ENCODE data around the gene ARID1B.
"Not testable (repeated sequence)": the region's sequence is repeated elsewhere in the genome, so short reads cannot be mapped to it uniquely, and the experiment has no call there.

The ARID1B gene

DNA sequence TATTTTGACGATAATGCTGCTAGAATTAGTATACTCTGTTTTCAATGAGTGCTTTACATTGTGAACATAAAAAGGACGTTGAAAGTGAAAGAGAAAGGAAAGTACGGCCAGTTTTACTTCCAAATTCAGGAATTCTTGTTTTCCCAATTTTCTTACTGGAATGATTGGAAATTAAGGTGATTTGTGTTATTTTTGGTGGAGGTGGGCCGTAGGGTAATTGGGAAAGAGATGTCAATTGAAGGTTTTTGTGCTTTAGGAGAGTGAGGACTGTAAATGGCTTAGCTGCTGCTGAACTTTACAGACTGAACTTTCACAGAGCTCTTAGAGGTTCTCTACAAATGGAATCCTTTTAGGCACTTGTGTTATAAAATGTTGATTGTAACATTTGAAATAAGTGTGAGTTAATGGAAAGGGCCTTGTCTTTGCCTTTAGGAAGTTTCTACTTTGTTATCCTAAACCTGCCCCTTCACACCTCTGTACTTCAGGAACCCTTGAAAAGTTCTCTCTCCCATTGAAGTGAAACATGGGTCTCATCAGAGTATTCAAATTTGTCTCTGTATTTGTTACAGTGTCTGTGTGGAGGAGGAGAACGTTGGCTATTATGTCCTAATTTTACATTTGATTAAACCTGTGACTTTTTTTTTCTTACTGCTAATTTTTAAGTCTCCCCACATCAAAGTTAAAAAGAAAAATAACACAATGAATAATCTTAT, 256.4 kb downstream of the ARID1B start:
- no peak for DNase-seq

- DNase-seq = no peak
Observed at GRCh38 chr6:157034436-157035230, 257.5 kb downstream of the ARID1B start.

GRCh38 chr6:157035546-157035945, 258.4 kb downstream of the ARID1B start:
- no peak for DNase-seq

DNA sequence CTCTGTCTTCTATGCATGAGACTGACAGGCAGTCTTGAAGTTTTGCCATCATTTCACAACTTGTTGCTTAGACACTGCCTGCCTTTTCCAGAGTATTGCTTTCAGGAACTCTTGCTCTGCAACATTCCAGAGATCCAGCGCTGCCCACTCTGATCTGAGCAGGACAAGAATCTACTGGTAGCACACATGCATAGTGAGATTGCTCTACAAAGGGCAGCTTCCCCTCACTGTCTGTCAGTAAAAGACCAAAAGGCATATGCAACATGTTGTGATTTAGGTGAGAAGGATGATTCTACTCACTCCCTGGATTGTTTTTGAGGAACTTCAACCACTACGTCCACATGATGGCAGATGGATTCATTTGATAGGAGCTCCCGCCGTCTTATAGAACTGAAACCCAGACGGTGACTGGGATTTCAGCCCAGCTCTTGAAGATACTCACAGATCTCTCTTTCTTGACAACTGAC, 259.1 kb downstream of the ARID1B start:
- DNase-seq = no peak

DNA sequence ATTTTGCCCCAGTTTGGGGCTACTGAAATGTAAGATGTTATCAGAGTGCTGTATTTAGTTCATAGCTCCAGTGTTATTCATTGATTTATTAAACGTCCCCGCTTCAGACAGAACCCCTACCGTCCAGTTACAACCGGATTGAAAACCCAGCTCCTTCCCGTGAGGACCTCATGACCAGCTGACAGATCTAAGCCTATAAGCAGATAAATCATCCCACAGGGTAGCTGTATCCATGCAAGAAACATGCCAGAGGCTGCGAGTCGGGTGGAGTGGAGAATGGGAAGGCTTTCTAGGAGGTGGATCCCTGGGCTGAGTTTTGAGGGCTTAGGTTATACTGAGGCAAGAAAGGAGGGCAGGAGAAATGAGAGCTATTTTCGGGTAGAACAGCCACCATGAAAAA, 260.0 kb downstream of the ARID1B start:
- no peak for DNase-seq

DNA sequence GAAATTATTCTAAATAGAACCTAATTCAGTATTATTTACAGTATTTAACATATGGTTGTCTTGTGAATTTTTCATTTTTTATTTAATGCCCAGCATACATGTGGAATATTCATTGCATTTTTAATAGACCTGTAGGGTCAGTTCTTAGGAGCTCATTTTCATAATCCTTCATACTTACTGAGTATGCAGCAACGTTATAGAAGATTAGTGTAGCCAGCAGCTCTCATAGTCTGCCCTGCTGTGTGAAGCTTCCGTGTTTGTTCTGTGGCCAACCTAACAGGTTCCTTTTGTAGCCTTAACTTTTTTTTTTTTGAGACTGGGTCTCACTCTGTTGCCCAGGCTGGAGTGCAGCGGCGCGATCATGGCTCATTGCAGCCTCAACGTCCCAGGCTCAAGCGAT, 261.4 kb downstream of the ARID1B start:
- no peak for DNase-seq

- not testable (repeated sequence) for DNase-seq
Observed at GRCh38 chr6:157039639-157040038, 262.5 kb downstream of the ARID1B start.

DNA sequence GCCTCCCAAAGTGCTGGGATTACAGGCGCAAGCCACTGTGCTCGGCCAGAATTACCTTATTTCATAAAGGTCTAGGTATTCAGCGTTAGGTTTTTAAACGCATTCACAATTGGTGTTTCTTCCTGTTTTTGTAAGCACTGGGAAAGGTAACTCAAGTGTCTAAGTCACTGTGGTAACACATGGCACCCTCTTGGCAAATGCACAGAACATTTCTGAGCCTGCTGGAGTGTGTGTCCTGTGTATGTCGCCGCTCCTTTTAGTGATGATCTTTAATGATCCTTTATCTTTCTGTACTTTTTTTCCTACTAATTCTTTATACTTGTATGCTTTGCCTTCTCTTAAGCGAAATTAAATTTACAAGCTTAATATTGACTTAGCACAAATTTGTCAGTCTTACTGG, 263.0 kb downstream of the ARID1B start:
- DNase-seq = no peak

DNA sequence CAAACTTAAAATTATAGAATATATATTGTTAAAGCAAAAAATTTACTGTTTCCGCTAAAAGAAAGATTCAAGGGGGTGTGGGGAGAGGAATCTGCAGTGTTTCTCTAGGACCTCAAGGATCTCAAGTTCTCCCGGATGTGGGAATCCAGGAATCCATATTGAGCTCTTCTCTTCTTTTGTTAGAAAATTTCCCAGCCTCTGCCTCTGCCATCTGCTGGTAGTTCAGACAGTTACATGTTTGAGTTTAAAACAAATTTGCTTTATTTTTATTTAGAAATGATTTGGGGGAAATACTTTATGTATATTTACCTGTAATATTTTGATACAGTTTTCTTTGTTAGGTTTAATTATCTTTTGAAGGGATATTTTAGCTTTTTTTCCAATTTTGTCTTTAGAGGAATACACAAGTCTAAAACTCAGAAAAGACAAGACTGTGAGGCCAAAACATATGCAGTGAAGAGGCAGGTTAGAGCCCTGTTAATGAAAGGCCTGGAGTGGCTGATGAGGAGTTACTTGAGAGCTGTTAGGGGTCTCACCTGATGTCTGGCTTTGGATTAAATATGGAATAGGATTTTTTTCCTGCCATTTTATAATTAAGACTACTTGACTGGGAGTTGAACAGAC, 268.8 kb downstream of the ARID1B start:
- DNase-seq = no peak

DNA sequence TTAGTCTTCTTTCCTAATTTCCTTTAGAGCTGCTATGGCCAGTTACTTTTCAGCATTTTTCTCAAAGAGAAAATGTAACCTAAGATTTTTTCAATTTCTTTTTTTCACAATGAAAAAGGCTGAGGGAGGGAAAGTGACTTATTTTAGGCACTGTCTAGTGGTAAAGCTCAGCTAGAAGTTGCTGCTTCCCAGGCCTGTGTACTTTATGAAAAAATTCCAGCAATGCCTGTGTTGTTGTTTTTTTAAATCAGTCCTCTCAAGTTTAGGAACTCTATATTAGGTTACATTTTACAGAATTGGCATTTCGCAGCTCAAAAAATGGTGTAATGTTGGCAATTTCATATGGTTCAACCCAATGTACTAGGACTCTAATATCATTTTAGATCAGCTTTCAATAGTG, 269.6 kb downstream of the ARID1B start:
- no peak for DNase-seq

GRCh38 chr6:157047328-157047727, 270.1 kb downstream of the ARID1B start:
- no peak for DNase-seq

GRCh38 chr6:157047951-157048350, 270.8 kb downstream of the ARID1B start:
- DNase-seq = no peak

DNA sequence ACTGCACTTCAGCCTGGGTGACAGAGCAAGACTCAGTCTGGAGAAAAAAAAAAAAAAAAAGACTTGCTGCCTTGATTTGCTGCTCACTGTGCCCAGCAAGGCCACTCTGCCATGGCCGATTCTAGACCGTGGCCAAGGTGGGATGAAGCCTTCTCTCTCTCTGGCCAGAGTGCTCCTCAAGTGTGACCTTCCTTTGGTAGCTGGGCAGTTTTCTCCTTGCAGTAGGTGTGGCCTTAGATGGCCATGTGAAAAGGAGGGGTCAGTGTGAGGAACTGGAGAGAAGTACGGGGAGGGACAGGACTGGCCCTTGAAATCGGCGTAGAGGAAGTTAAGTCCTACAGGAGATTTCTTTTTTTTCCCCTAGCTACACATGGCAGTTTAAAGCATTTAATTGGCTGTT, 272.0 kb downstream of the ARID1B start:
- DNase-seq = no peak

GRCh38 chr6:157050537-157051265, 273.5 kb downstream of the ARID1B start:
- DNase-seq = no peak

GRCh38 chr6:157054531-157054979, 277.4 kb downstream of the ARID1B start:
- no peak for DNase-seq

- DNase-seq = no peak
Observed at GRCh38 chr6:157055863-157056262, 278.7 kb downstream of the ARID1B start.

DNA sequence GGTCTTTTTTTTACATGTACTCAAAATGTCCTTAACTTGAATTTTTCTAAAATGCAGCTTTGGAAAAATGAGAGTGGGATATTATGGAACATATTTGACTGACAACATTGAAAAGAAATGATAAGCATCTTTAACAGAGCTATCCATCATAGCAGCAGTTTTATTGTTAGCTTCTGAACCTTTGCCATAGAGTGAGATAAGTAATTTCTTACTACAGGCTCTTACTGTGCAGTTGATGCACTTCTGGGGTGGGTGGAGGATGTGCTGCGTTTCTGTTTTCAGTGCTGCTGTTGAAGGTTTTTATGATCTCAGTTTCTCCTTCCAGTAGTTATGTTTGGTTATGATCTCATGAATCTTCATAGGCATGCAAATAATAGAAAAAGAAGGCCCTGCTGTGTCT, 279.1 kb downstream of the ARID1B start:
- no peak for DNase-seq

- DNase-seq = no peak
Observed at GRCh38 chr6:157058574-157058973, 281.4 kb downstream of the ARID1B start.

DNA sequence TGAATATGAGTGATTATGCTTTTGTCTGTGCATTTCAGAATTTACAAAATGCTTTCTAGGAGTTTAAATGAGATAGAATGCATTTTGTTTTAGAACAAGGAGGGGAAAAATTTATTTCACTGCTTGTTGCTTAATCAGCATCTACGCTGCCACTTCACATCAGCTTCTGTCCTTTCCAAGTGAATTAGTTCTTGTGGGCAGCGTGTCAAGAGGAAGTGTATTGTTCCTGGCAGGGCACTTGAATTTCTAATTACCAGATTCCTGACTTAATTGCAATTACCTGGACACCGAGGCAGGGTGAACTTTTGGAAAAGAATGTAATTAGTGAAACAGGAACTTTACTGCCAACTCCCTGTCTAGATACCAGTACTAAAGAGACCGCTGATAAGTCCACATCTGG, 282.6 kb downstream of the ARID1B start:
- no peak for DNase-seq

DNA sequence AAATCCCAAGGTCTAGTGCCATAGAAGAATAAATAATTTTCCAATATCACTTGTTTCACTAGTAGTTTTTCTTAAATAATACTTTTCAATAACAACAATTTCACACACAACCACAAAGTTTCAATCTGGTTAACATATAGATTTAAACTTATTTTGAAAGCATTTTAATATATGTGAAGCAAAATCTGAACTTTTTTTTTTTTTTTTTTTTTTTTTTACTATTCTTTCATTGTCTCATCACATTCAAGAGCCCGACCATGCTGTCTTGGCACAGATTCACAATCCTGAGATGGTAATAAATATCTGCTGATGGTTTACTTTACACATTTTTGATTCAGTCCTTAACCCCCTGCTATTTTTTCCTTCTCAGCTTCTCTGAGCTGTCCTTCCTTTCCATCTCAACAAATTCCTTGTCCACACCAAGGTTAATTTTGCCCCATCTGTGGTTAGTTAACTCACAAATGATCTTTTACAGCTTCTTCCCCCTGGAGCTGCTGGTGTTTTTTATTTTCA, 283.3 kb downstream of the ARID1B start:
- DNase-seq = no peak

- DNase-seq = no peak
Observed at GRCh38 chr6:157061770-157062594, 284.8 kb downstream of the ARID1B start.
